PC-3 (cell line): ENCODE measurements around the gene OPTC. TPM values are rescaled to one million over a fixed set of nuclear protein-coding genes. Genes with fewer than 3 reads are reported as not detected.
"Not testable (repeated sequence)": the region's sequence is repeated elsewhere in the genome, so short reads cannot be mapped to it uniquely, and the experiment has no call there.

ENCODE experiments used
- ATAC-seq: fragments of 200-7000 bp; cut with Tn5 transposase; 2 replicates; pipeline ENCODE4 v1.9.1; 2020; ENCODE audit warnings: mild to moderate bottlenecking, moderate library complexity
- Bru-seq: library from RNA; stranded (reverse); fragments of 400-500 nt; gene quantifications from one replicate; lab custom pipeline; 2021; lab: Mats Ljungman, UMichigan
- BruChase-seq, 2 experiments: library from RNA; stranded (reverse); fragments of 400-500 nt; gene quantifications; one replicate each; lab custom pipeline; 2021; lab: Mats Ljungman, UMichigan
- BruUV-seq: library from RNA; stranded (reverse); fragments of 400-500 nt; replicated peaks from 2 replicates; lab custom pipeline; 2021; lab: Mats Ljungman, UMichigan
- CTCF ChIA-PET: fragments of 300-600 bp; sonication (Branson Sonifier 250); formaldehyde crosslinking; loops from one replicate; lab custom pipeline; 2022; ENCODE audit warnings: antibody characterized with exemption; lab: Charles Lee
- POLR2A ChIA-PET: fragments of 300-600 bp; sonication (Branson Sonifier 250); formaldehyde crosslinking; loops from one replicate; lab custom pipeline; 2022; ENCODE audit warnings: antibody characterized with exemption; ENCODE audit not compliant: unreplicated experiment; lab: Charles Lee
- DNase-seq: peaks from one replicate; pipeline ENCODE4 v3.0.0-alpha.2; 2015
- H2AFZ ChIP-seq: fragments of 300-600 bp; sonication (generic); 2 replicates; pipeline ENCODE4 v1.6.0; 2016; ENCODE audit warnings: antibody characterized with exemption, low read length
- H3F3A ChIP-seq: fragments of 300-600 bp; sonication (generic); one replicate; pipeline ENCODE4 v1.6.0; 2017; ENCODE audit warnings: antibody characterized with exemption, low read length, control low read depth, mild to moderate bottlenecking; ENCODE audit not compliant: unreplicated experiment
- H3K27ac ChIP-seq: fragments of 300-600 bp; sonication (generic); 2 replicates; pipeline ENCODE4 v1.5.1; 2016; ENCODE audit warnings: mild to moderate bottlenecking, low read length
- H3K27me3 ChIP-seq: fragments of 300-600 bp; sonication (generic); 2 replicates; pipeline ENCODE4 v1.6.1; 2016; ENCODE audit warnings: low read length, mixed read lengths
- H3K36me3 ChIP-seq: fragments of 300-600 bp; sonication (generic); 2 replicates; pipeline ENCODE4 v1.6.1; 2016; ENCODE audit warnings: low read depth, mixed run types, low read length, mixed read lengths
- H3K4me1 ChIP-seq: fragments of 300-600 bp; sonication (generic); 2 replicates; pipeline ENCODE4 v1.5.1; 2016; ENCODE audit warnings: low read length; ENCODE audit not compliant: insufficient read depth
- H3K4me2 ChIP-seq: fragments of 300-600 bp; sonication (generic); 2 replicates; pipeline ENCODE4 v1.6.0; 2016; ENCODE audit warnings: low read length
- H3K4me3 ChIP-seq: fragments of 300-600 bp; sonication (generic); 2 replicates; pipeline ENCODE4 v1.5.1; 2016; ENCODE audit warnings: mild to moderate bottlenecking, low read length, mixed read lengths
- H3K79me2 ChIP-seq: fragments of 300-600 bp; sonication (generic); 2 replicates; pipeline ENCODE4 v1.6.1; 2017; ENCODE audit warnings: low read length, mixed read lengths
- H3K9ac ChIP-seq: fragments of 300-600 bp; sonication (generic); 2 replicates; pipeline ENCODE4 v1.6.0; 2016; ENCODE audit warnings: mild to moderate bottlenecking, low read length
- H3K9me2 ChIP-seq: fragments of 300-600 bp; sonication (generic); replicated peaks from 2 replicates; pipeline ENCODE4 v1.6.1; 2016; ENCODE audit warnings: mixed run types, low read length, mixed read lengths
- H3K9me3 ChIP-seq: fragments of 300-600 bp; sonication (generic); 2 replicates; pipeline ENCODE4 v1.6.1; 2016; ENCODE audit warnings: low read length, mixed read lengths
- H4K20me1 ChIP-seq: fragments of 300-600 bp; sonication (generic); 2 replicates; pipeline ENCODE4 v1.6.1; 2016; ENCODE audit warnings: low read length, mixed read lengths
- CTCF ChIP-seq: fragments of 300-600 bp; sonication (generic); conservative IDR thresholded peaks from 2 replicates; pipeline ENCODE4 v1.5.1; 2017; ENCODE audit warnings: antibody characterized with exemption, low read depth, mild to moderate bottlenecking, low read length
- EZH2 ChIP-seq: fragments of 300-600 bp; sonication (generic); IDR thresholded peaks from one replicate; pipeline ENCODE4 v1.6.1; 2017; ENCODE audit warnings: antibody characterized with exemption, mild to moderate bottlenecking, low read length; ENCODE audit not compliant: unreplicated experiment
- EZH2phosphoT487 ChIP-seq: fragments of 300-600 bp; sonication (generic); IDR thresholded peaks from 2 replicates; pipeline ENCODE4 v1.6.1; 2018; ENCODE audit warnings: mild to moderate bottlenecking, antibody characterized with exemption, low read length, borderline replicate concordance
- intact Hi-C: fragments of 100-400 bp; cut with micrococcal nuclease; formaldehyde crosslinking; loops from 2 replicates; pipeline ENCODE4 v1.9.0; 2023
- long read RNA-seq: library from polyadenylated mRNA; unstranded; transcript quantifications from one replicate; pipeline ENCODE4 v2.0.0, GENCODE V29; 2021; ENCODE audit not compliant: unreplicated experiment
- total RNA-seq: library from RNA; depleted of rRNA; stranded (reverse); fragments of >200 nt; gene quantifications from 2 replicates; pipeline ENCODE4 v1.2.3, GENCODE V29; 2014; rRNA removed

The OPTC gene, protein sequence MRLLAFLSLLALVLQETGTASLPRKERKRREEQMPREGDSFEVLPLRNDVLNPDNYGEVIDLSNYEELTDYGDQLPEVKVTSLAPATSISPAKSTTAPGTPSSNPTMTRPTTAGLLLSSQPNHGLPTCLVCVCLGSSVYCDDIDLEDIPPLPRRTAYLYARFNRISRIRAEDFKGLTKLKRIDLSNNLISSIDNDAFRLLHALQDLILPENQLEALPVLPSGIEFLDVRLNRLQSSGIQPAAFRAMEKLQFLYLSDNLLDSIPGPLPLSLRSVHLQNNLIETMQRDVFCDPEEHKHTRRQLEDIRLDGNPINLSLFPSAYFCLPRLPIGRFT
- total RNA-seq (not detected in 2 replicates), Bru-seq, nascent RNA (not detected), BruChase-seq, experiment 1, labeled RNA remaining after a 6-hour chase (not detected), BruChase-seq, experiment 2, labeled RNA remaining after a 2-hour chase (not detected)
- long read RNA-seq: 0 reads

DNA sequence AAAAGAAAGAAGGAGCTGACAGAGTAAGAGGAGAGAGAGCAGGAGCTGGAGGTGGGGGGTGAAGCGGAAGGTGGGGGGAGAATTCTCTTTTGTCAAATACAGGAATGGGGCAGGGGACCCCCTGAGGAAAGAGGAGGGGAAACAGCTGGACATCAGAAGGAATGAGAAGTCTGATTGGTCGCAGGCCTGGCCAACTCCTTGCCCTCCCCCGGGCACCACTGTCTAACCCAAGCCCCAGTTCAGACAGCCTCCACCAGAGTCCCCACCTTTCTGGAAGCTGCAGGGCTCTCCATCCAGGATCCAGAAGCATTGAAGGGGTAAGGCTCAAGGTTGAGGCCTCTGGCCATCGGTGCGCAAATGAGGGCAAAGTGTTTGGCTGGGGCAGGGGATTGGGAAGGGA is at the start of gene OPTC:
TSS of gene OPTC (plus strand) at position 253 of the 400 bp plus-strand sequence. CDS start 1,853 bp downstream, outside the sequence.
- Histone ChIP-seq H3K27me3 (no peaks in the 10 kb centered on the region), H3K9me3 (no peaks in the 10 kb centered on the region), H3F3A (no peaks in the 10 kb centered on the region), H3K4me1 (no peaks in the 10 kb centered on the region), H3K4me2 (no peak within 1 kb of the TSS), H3K27ac (no peak within 1 kb of the TSS), H3K36me3 (no peaks in the 10 kb centered on the region), H3K4me3 (no peak within 1 kb of the TSS), H3K9me2 (no peaks in the 10 kb centered on the region), H4K20me1 (no peaks in the 10 kb centered on the region), H2AFZ (no peak within 1 kb of the TSS), H3K79me2 (no peaks in the 10 kb centered on the region), H3K9ac (no peak within 1 kb of the TSS)
- TF ChIP-seq EZH2 (no peak), CTCF (no peak), EZH2phosphoT487 (no peak)
- POLR2A ChIA-PET: no interaction called here
- intact Hi-C loops: no loop called here
- CTCF ChIA-PET: no interaction called here
- DNase-seq (no peak), ATAC-seq (no peak)
- BruUV-seq: no TSS peak

GRCh38 chr1:203444171-203444576 is 49.8 kb upstream of the OPTC start:
- no peaks in the 10 kb centered on the region for H4K20me1 ChIP-seq
- no peaks in the 10 kb centered on the region for H3K9me3 ChIP-seq
- ChIA-PET CTCF (no interaction called here), POLR2A (no interaction called here)
- BruUV-seq: no TSS peak
- intact Hi-C loops: loop anchor here (5.0 kb wide), 1 partner anchor 177 kb away; no protein-coding TSS in a partner anchor
- no peaks in the 10 kb centered on the region for H3K4me1 ChIP-seq
- no peak overlapping the region for H3K9ac ChIP-seq
- DNase-seq (peak; percentile 16), ATAC-seq (no peak)
- no peak overlapping the region for H3K27ac ChIP-seq
- no peaks in the 10 kb centered on the region for H3K79me2 ChIP-seq
- no peaks in the 10 kb centered on the region for H3F3A ChIP-seq
- TF ChIP-seq EZH2phosphoT487 (no peak), CTCF (peak; percentile 48), EZH2 (no peak)
- H3K36me3 ChIP-seq: no peaks in the 10 kb centered on the region
- peaks cover 85% of the 10 kb centered on the region for H3K27me3 ChIP-seq
- H3K9me2 ChIP-seq: no peaks in the 10 kb centered on the region
- no peak overlapping the region for H2AFZ ChIP-seq
- H3K4me2 ChIP-seq: no peak overlapping the region
- H3K4me3 ChIP-seq: no peak overlapping the region

- POLR2A ChIA-PET: no interaction called here
- TF ChIP-seq EZH2phosphoT487: no peak
- TF ChIP-seq CTCF: no peak
- TF ChIP-seq EZH2: no peak
- H3K9me3 ChIP-seq: no peaks in the 10 kb centered on the region
- BruUV-seq: no TSS peak
- no peak overlapping the region for H2AFZ ChIP-seq
- no peaks in the 10 kb centered on the region for H3K36me3 ChIP-seq
- H3K27ac ChIP-seq: no peak overlapping the region
- intact Hi-C loops: no loop called here
- DNase-seq (no peak), ATAC-seq (no peak)
- H3K4me3 ChIP-seq: no peak overlapping the region
- CTCF ChIA-PET: no interaction called here
- no peaks in the 10 kb centered on the region for H3K9me2 ChIP-seq
- H3K27me3 ChIP-seq: peaks cover 89% of the 10 kb centered on the region
- no peaks in the 10 kb centered on the region for H3F3A ChIP-seq
- no peaks in the 10 kb centered on the region for H3K79me2 ChIP-seq
- H4K20me1 ChIP-seq: no peaks in the 10 kb centered on the region
- no peak overlapping the region for H3K9ac ChIP-seq
- no peaks in the 10 kb centered on the region for H3K4me1 ChIP-seq
- H3K4me2 ChIP-seq: no peak overlapping the region
These were observed 46.8 kb upstream of the OPTC start for GRCh38 chr1:203447151-203447550.

- H3K4me1 ChIP-seq, H3F3A ChIP-seq, CTCF ChIA-PET, DNase-seq, H3K9me2 ChIP-seq, POLR2A ChIA-PET, H3K79me2 ChIP-seq, BruUV-seq, intact Hi-C loops, H3K4me2 ChIP-seq, ATAC-seq, H2AFZ ChIP-seq, H3K9me3 ChIP-seq, H4K20me1 ChIP-seq, H3K4me3 ChIP-seq, H3K9ac ChIP-seq, H3K27ac ChIP-seq, H3K36me3 ChIP-seq: not testable (repeated sequence)
- peaks cover 89% of the 10 kb centered on the region for H3K27me3 ChIP-seq
These were observed 46.4 kb upstream of the OPTC start for GRCh38 chr1:203447598-203447997.
